ENCODE data around the gene YBX2. TPM values are rescaled to one million over a fixed set of nuclear protein-coding genes. Genes with fewer than 3 reads are reported as not detected.

Gene YBX2
- total RNA-seq, 1 experiment from 2014 or later = 24.0 TPM

DNA sequence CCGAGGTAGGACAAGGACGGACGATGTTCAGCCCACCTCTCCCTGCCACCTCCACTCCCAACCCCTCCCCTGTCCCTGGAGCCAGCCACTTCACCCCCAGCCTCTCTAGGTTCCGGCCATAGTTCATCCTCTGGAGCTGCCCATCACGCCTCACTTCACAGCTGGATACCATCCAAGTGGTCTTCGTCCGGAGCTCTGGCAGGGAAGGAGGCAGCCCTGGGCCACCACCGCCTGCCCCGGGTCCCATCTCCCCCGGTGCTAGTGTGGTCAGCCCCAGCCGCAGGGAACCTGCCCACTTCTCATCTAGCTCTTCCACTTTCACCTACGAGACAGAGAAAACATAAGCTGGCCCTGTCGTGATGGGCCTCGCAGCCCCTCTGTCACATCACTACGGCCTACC is 27.0 kb upstream of the YBX2 start:
- no peak for DNase-seq
- H3K56ac ChIP-seq (ENCODE audit: insufficient read length, low read depth, low read length) = no peak overlapping the region
- no peaks in the 10 kb centered on the region for H3K4me1 ChIP-seq (ENCODE audit: insufficient read depth, low read length)
- H3K4me3 Mint-ChIP-seq = no peak overlapping the region
- H4K8ac ChIP-seq (replicated peaks; ENCODE audit: insufficient read length, low read depth, low read length) = no peak overlapping the region
- no peak overlapping the region for H3K4me2 ChIP-seq (ENCODE audit: insufficient read depth, insufficient read length, low read length)
- H3K4me1 Mint-ChIP-seq = peaks cover 0 to under 1% of the 10 kb centered on the region in 2 experiments; a peak in 3 of 4 replicates
- H3K23me2 ChIP-seq (ENCODE audit: insufficient read length, low read depth, low read length, poor library complexity, severe bottlenecking) = no peaks in the 10 kb centered on the region
- no peak overlapping the region for H2BK120ac ChIP-seq (ENCODE audit: low read depth, low read length, poor library complexity, severe bottlenecking)
- H2AK5ac ChIP-seq (ENCODE audit: insufficient read length, low read length) = no peak overlapping the region
- no peak overlapping the region for H2BK12ac ChIP-seq (ENCODE audit: insufficient read length, low read depth, low read length)
- no peak overlapping the region for H3K4ac ChIP-seq (ENCODE audit: low read depth, low read length)
- H3K9me3 ChIP-seq (ENCODE audit: control insufficient read depth, low read depth, low read length) = no peaks in the 10 kb centered on the region
- H3K79me1 ChIP-seq (ENCODE audit: insufficient read depth, low read depth, low read length, poor library complexity, severe bottlenecking) = no peaks in the 10 kb centered on the region
- no peaks in the 10 kb centered on the region; a peak in 1 of 5 replicates for H3K9me3 Mint-ChIP-seq
- no peak overlapping the region for H3K27ac ChIP-seq (ENCODE audit: insufficient read length, low read depth, low read length)
- H3K14ac ChIP-seq (ENCODE audit: insufficient read depth, low read length) = no peak overlapping the region
- H2BK15ac ChIP-seq (ENCODE audit: low read depth, low read length) = no peak overlapping the region
- no peak overlapping the region for H2BK5ac ChIP-seq (ENCODE audit: insufficient read length, low read length)
- no peaks in the 10 kb centered on the region for H3K27me3 ChIP-seq (ENCODE audit: insufficient read depth, low read length)
- no peak overlapping the region for H2AFZ ChIP-seq (ENCODE audit: low read length)
- no peak overlapping the region for H3K23ac ChIP-seq (ENCODE audit: insufficient read length, low read depth, low read length)
- no peaks in the 10 kb centered on the region for H4K20me1 ChIP-seq (ENCODE audit: control insufficient read depth, insufficient read depth, insufficient read length)
- no peak overlapping the region for H3K18ac ChIP-seq (ENCODE audit: insufficient read length, low read depth, low read length)
- TF ChIP-seq, protein P1, sequence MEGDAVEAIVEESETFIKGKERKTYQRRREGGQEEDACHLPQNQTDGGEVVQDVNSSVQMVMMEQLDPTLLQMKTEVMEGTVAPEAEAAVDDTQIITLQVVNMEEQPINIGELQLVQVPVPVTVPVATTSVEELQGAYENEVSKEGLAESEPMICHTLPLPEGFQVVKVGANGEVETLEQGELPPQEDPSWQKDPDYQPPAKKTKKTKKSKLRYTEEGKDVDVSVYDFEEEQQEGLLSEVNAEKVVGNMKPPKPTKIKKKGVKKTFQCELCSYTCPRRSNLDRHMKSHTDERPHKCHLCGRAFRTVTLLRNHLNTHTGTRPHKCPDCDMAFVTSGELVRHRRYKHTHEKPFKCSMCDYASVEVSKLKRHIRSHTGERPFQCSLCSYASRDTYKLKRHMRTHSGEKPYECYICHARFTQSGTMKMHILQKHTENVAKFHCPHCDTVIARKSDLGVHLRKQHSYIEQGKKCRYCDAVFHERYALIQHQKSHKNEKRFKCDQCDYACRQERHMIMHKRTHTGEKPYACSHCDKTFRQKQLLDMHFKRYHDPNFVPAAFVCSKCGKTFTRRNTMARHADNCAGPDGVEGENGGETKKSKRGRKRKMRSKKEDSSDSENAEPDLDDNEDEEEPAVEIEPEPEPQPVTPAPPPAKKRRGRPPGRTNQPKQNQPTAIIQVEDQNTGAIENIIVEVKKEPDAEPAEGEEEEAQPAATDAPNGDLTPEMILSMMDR (conservative IDR thresholded peaks at IDR 0.05) = no peak
- no peaks in the 10 kb centered on the region for H3K79me2 ChIP-seq (ENCODE audit: insufficient read depth, low read length)
- H3K27me3 Mint-ChIP-seq (ENCODE audit: low read depth) = no peaks in the 10 kb centered on the region
- no peak overlapping the region for H4K91ac ChIP-seq (ENCODE audit: insufficient read length, low read depth, low read length)
- no CpG with 5 or more reads among the region's 15 CpGs for WGBS (ENCODE audit: extremely low coverage, insufficient read length, low lambda C conversion rate)
- H3K27ac Mint-ChIP-seq = no peak overlapping the region
- no peak overlapping the region for H2BK20ac ChIP-seq (ENCODE audit: low read depth, low read length, poor library complexity, severe bottlenecking)
- no peak overlapping the region for H3K9ac ChIP-seq (ENCODE audit: extremely low read depth, insufficient read length, low read length)
- H3T11ph ChIP-seq (ENCODE audit: low read length) = no peak overlapping the region
- no peak overlapping the region for H4K5ac ChIP-seq (ENCODE audit: insufficient read length, low read depth, low read length)
- H3K36me3 Mint-ChIP-seq (ENCODE audit: insufficient read depth in 1 of 3, low read depth in 3 of 3) = peaks cover 48 to 90% (median 83%) of the 10 kb centered on the region in 3 experiments; a peak in 6 of 7 replicates

All from H9 (cell line).